Astrocyte of the spinal cord (primary cell): ENCODE data around the gene PGAP3.

Experiments
- DNase-seq: peaks from one replicate; pipeline ENCODE4 v3.0.0; 2011; ENCODE audit warnings: low read depth, low spot score
- H3K4me3 ChIP-seq: 2 replicates; pipeline ENCODE4 v1.5.1; 2011; ENCODE audit warnings: low read depth, mild to moderate bottlenecking, low read length, moderate library complexity
- CTCF ChIP-seq: IDR thresholded peaks from 2 replicates; pipeline ENCODE4 v1.5.1; 2012; ENCODE audit warnings: low read depth, mild to moderate bottlenecking, low read length, inconsistent platforms
- in situ Hi-C: cut with HindIII; loops from 2 replicates; pipeline ENCODE4 v1.10.0; 2017; ENCODE audit warnings: low sequenced_read_pairs

PGAP3 gene

GRCh38 chr17:39642291-39643074 is 45.4 kb downstream of the PGAP3 start:
- H3K4me3 ChIP-seq: no peak overlapping the region
- DNase-seq: no peak
- no peak for TF ChIP-seq CTCF
- in situ Hi-C loops: no loop called here

GRCh38 chr17:39641883-39642282 is 46.0 kb downstream of the PGAP3 start:
- H3K4me3 ChIP-seq: no peak overlapping the region
- in situ Hi-C loops: no loop called here
- DNase-seq: no peak
- no peak for TF ChIP-seq CTCF

GRCh38 chr17:39641097-39641496 is 46.8 kb downstream of the PGAP3 start:
- in situ Hi-C loops: no loop called here
- no peak for TF ChIP-seq CTCF
- DNase-seq: no peak
- no peak overlapping the region for H3K4me3 ChIP-seq

GRCh38 chr17:39640591-39641031 is 47.2 kb downstream of the PGAP3 start:
- TF ChIP-seq CTCF: no peak
- H3K4me3 ChIP-seq: no peak overlapping the region
- no peak for DNase-seq
- in situ Hi-C loops: no loop called here

- no peak overlapping the region for H3K4me3 ChIP-seq
- no peak for DNase-seq
- in situ Hi-C loops: no loop called here
- no peak for TF ChIP-seq CTCF
Observed at GRCh38 chr17:39639566-39640458, 48.0 kb downstream of the PGAP3 start.

GRCh38 chr17:39639043-39639442 is 48.8 kb downstream of the PGAP3 start:
- no peak overlapping the region for H3K4me3 ChIP-seq
- no peak for DNase-seq
- TF ChIP-seq CTCF: no peak
- in situ Hi-C loops: no loop called here
